ENCODE results near the gene PGA5.
A peak's percentile ranks its signal among the peaks of the same experiment; 100 is the strongest.

PGA5 gene

GRCh38 chr11:61281581-61282250 is 40.7 kb downstream of the PGA5 start:
- no peak overlapping the region for H3K4me3 ChIP-seq (ENCODE audit: low read depth, low read length)
- in situ Hi-C loops (cut with HindIII; ENCODE audit: low sequenced_read_pairs): no loop called here
- peak; percentile 32 for DNase-seq (ENCODE audit: low read depth, low spot score)
- no peak for TF ChIP-seq CTCF (IDR thresholded peaks at IDR 0.05; ENCODE audit: low read depth, low read length)

GRCh38 chr11:61283613-61284012 is 42.6 kb downstream of the PGA5 start:
- H3K4me3 ChIP-seq (ENCODE audit: low read depth, low read length): no peak overlapping the region
- DNase-seq (ENCODE audit: low read depth, low spot score): no peak
- in situ Hi-C loops (cut with HindIII; ENCODE audit: low sequenced_read_pairs): no loop called here
- no peak for TF ChIP-seq CTCF (IDR thresholded peaks at IDR 0.05; ENCODE audit: low read depth, low read length)

GRCh38 chr11:61287338-61287977 is 46.5 kb downstream of the PGA5 start:
- no peak overlapping the region for H3K4me3 ChIP-seq (ENCODE audit: low read depth, low read length)
- no peak for DNase-seq (ENCODE audit: low read depth, low spot score)
- in situ Hi-C loops (cut with HindIII; ENCODE audit: low sequenced_read_pairs): no loop called here
- no peak for TF ChIP-seq CTCF (IDR thresholded peaks at IDR 0.05; ENCODE audit: low read depth, low read length)

- no peak for DNase-seq (ENCODE audit: low read depth, low spot score)
- TF ChIP-seq CTCF (IDR thresholded peaks at IDR 0.05; ENCODE audit: low read depth, low read length): peak; percentile 14
- in situ Hi-C loops (cut with HindIII; ENCODE audit: low sequenced_read_pairs): no loop called here
- no peak overlapping the region for H3K4me3 ChIP-seq (ENCODE audit: low read depth, low read length)
These were observed 50.1 kb downstream of the PGA5 start for GRCh38 chr11:61290905-61291690.

GRCh38 chr11:61292356-61292755 is 51.4 kb downstream of the PGA5 start:
- DNase-seq (ENCODE audit: low read depth, low spot score): no peak
- no peak overlapping the region for H3K4me3 ChIP-seq (ENCODE audit: low read depth, low read length)
- in situ Hi-C loops (cut with HindIII; ENCODE audit: low sequenced_read_pairs): no loop called here
- TF ChIP-seq CTCF (IDR thresholded peaks at IDR 0.05; ENCODE audit: low read depth, low read length): no peak

- H3K4me3 ChIP-seq (ENCODE audit: low read depth, low read length): peak overlapping the region; percentile 45
- peak; percentile 33 for DNase-seq (ENCODE audit: low read depth, low spot score)
- in situ Hi-C loops (cut with HindIII; ENCODE audit: low sequenced_read_pairs): no loop called here
- TF ChIP-seq CTCF (IDR thresholded peaks at IDR 0.05; ENCODE audit: low read depth, low read length): no peak
These were observed 53.1 kb downstream of the PGA5 start for GRCh38 chr11:61293867-61294716.
